Lower lobe of right lung (tissue), 2 donors: ENCODE measurements around the gene ANKRD6. TPM values are rescaled to one million over a fixed set of nuclear protein-coding genes. Genes with fewer than 3 reads are reported as not detected.
A peak's percentile ranks its signal among the peaks of the same experiment; 100 is the strongest.

Experiments used
- ATAC-seq, 2 donors: fragments of 200-7000 bp; cut with Tn5 transposase; one replicate each; pipeline ENCODE4 v1.9.1; 2020 to 2022; ENCODE audit warnings: mild to moderate bottlenecking in 2 of 2, moderate library complexity in 2 of 2
- DNase-seq: peaks from one replicate; pipeline ENCODE4 v3.0.0-alpha.2; 2020
- H3K27ac ChIP-seq: fragments of 200-600 bp; one replicate; pipeline ENCODE4 v1.8.0; 2022
- H3K27me3 ChIP-seq: fragments of 200-600 bp; one replicate; pipeline ENCODE4 v1.8.0; 2022; ENCODE audit warnings: low read depth
- H3K36me3 ChIP-seq: fragments of 200-600 bp; one replicate; pipeline ENCODE4 v1.8.0; 2022; ENCODE audit warnings: mild to moderate bottlenecking
- H3K4me1 ChIP-seq: fragments of 200-600 bp; one replicate; pipeline ENCODE4 v1.8.0; 2022
- H3K4me3 ChIP-seq: fragments of 200-600 bp; one replicate; pipeline ENCODE4 v1.8.0; 2022; ENCODE audit warnings: mild to moderate bottlenecking
- H3K9me3 ChIP-seq: fragments of 200-600 bp; one replicate; pipeline ENCODE4 v1.8.0; 2022
- CTCF ChIP-seq: fragments of 200-600 bp; IDR thresholded peaks from one replicate; pipeline ENCODE4 v1.8.0; 2022; ENCODE audit warnings: antibody characterized with exemption, mild to moderate bottlenecking
- intact Hi-C: fragments of 100-400 bp; cut with DNase I; formaldehyde crosslinking; loops from one replicate; pipeline ENCODE4 v1.11.0; 2022
- total RNA-seq: library from RNA; stranded (reverse); fragmentation: NEBNext Ultra II Directional; extraction: Animal tissue kit (Norgen Biotek cat#: 25700); gene quantifications from one replicate; pipeline ENCODE4 v1.2.1, GENCODE V29; 2021
- donor health status: DM: no; HTN: yes; CAD: no; lungs with severe emphysema.

Gene ANKRD6
- total RNA-seq, 1 donor from 2014 or later, result 17.7 TPM

- intact Hi-C loops, result no loop called here
- DNase-seq, result no peak
- Histone ChIP-seq H3K4me1 (no peaks in the 10 kb centered on the region), H3K4me3 (no peak overlapping the region), H3K9me3 (no peaks in the 10 kb centered on the region), H3K36me3 (no peaks in the 10 kb centered on the region), H3K27ac (no peak overlapping the region), H3K27me3 (no peaks in the 10 kb centered on the region)
- no peak for TF ChIP-seq CTCF
- ATAC-seq, result no peak
Observed at GRCh38 chr6:89500611-89501010, 67.7 kb downstream of the ANKRD6 start.

- H3K4me1 ChIP-seq, result no peaks in the 10 kb centered on the region
- TF ChIP-seq CTCF, result no peak
- H3K36me3 ChIP-seq, result no peaks in the 10 kb centered on the region
- DNase-seq (no peak), ATAC-seq (no peak)
- no peak overlapping the region for H3K27ac ChIP-seq
- no peaks in the 10 kb centered on the region for H3K9me3 ChIP-seq
- intact Hi-C loops, result no loop called here
- no peak overlapping the region for H3K4me3 ChIP-seq
- H3K27me3 ChIP-seq, result no peaks in the 10 kb centered on the region
Observed at GRCh38 chr6:89501222-89501621, 68.3 kb downstream of the ANKRD6 start.

GRCh38 chr6:89501753-89502152 is 68.8 kb downstream of the ANKRD6 start:
- Histone ChIP-seq H3K27ac (no peak overlapping the region), H3K4me1 (peaks cover 3% of the 10 kb centered on the region), H3K9me3 (no peaks in the 10 kb centered on the region), H3K36me3 (no peaks in the 10 kb centered on the region), H3K4me3 (no peak overlapping the region), H3K27me3 (no peaks in the 10 kb centered on the region)
- DNase-seq (no peak), ATAC-seq (no peak)
- no peak for TF ChIP-seq CTCF
- intact Hi-C loops, result no loop called here

DNA sequence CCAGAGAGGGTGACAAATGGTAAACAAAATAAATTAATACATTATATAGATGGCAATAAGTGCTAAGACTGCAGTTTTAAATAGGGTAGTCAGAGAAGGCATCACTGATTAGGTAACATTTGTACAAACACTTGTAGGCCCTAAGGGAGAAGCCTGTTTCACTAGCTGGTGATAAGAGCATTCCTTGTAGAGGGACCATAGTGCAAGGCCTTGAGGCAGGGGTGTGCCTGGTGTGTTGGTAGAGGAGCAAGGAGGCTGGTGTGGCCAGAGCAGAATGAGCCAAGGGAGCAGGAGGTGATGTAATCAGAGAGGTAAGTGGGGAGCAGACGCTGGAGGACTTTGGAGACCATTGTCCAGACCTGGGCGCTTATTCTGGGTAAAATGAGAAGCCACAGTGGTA is 70.7 kb downstream of the ANKRD6 start:
- Histone ChIP-seq H3K27ac (no peak overlapping the region), H3K4me1 (peaks cover 11% of the 10 kb centered on the region), H3K27me3 (no peaks in the 10 kb centered on the region), H3K4me3 (no peak overlapping the region), H3K36me3 (no peaks in the 10 kb centered on the region), H3K9me3 (no peaks in the 10 kb centered on the region)
- intact Hi-C loops, result no loop called here
- peak; percentile 70 for DNase-seq
- no peak for TF ChIP-seq CTCF
- ATAC-seq, result peak; percentile 84 to 90

GRCh38 chr6:89505847-89506246 is 72.9 kb downstream of the ANKRD6 start:
- Histone ChIP-seq H3K4me3 (no peak overlapping the region), H3K4me1 (peaks cover 33% of the 10 kb centered on the region), H3K36me3 (no peaks in the 10 kb centered on the region), H3K27me3 (no peaks in the 10 kb centered on the region), H3K9me3 (no peaks in the 10 kb centered on the region), H3K27ac (no peak overlapping the region)
- DNase-seq (no peak), ATAC-seq (no peak)
- intact Hi-C loops, result no loop called here
- no peak for TF ChIP-seq CTCF
